ENCODE measurements around the gene SARDH.
"Not testable (repeated sequence)": the region's sequence is repeated elsewhere in the genome, so short reads cannot be mapped to it uniquely, and the experiment has no call there.

The SARDH gene

DNA sequence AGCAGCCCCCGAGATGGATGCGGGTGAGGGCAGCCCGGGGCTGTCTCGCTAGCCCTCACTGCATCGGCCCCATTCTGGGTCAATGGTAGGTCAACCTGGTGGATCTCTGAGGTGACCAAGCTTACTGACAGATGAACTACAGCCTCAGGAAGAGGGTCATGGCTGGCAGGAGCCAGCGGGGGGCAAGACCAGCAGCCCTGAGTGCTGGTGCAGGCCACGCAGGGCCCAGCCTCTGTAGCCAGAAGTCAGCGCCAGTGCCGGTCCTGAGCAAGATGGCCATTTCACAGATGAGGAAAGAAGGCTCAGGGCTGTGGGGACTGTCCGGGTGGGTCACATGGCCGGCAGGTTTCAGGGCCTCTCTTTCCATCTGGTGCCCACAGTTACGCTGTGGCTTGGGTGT lies 107.0 kb downstream of the SARDH start:
- no peak for DNase-seq (ENCODE audit: low read depth)

DNA sequence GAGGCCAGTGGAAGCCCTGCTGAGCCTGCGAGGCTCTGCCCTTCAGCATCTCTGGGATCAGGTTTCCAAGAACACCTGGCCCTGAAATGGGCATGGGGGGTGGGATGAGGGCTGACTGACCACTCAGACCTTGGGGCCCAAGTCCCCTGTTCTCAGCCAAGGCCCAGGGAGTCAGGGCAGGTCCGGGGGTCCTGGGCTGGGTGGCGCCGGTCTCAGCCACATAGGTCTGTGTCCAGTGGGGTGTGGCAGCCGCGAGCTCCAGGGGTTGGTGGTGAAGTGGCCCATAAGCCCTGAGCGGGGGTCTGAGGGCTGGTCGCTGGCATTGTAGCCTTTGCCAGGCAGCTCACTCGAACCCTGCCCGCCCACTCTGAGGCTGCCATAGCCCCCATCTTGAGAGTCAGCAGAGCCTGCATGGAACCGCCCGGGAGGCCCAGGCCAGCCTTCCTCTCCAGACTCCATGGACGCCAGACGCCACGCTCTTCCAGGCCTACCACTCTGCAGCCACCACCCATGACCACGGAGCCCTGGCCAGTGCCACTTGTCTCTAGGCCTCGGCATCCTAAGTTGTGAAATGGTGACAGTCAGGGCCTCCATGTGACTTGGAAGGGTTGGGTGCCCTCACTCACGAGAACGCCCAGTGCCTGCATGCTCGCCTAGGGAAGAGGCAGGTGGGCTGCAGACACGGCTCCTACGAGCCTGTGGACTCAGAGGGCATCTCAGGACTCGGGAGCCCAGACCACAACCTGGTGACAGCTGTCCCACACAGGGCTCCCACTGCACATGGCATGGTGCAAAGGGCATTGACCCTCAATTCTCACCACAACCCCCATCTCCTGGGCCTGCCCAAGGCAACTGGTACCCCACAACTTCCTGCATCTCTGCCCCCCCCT lies 108.7 kb downstream of the SARDH start:
- DNase-seq (ENCODE audit: low read depth): no peak

DNA sequence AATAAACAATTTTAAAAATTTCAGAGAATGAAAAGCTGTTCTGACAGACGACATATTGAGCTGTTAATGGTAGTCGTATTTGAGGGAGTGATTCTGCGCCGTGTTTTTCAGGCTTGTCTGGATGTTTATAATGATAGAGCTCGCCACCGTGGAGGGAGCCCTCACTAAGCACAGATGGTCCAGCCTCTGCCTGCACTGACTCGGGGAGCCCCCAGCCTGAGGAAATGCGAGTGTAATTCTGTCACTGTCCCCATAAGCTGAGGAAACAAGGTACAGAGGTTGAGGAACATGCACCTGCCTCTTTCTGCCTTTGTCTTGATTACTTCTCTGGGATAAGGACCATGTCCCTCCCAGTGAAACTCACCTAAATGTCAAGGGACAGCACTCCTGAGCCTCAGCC lies 109.4 kb downstream of the SARDH start:
- no peak for DNase-seq (ENCODE audit: low read depth)

DNA sequence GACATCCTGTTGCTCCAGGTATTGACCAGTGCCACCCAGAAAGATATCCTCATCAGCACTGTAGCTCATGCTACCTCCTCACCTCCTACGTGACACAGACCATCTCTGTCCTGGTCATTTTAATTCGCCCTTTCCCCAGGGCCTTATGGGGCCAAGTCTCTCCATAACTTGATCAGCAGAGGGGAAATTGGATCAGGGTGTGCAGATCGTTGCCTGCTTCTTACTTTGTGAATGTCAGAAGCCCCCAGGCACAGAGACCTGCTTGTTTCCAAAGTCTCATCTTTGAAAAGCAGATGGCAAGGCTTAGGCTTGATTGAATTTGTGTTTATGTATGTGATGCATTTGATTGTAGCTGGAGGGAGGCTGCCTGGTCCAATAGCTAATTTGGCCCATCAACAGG lies 110.8 kb downstream of the SARDH start:
- DNase-seq (ENCODE audit: low read depth): no peak

DNA sequence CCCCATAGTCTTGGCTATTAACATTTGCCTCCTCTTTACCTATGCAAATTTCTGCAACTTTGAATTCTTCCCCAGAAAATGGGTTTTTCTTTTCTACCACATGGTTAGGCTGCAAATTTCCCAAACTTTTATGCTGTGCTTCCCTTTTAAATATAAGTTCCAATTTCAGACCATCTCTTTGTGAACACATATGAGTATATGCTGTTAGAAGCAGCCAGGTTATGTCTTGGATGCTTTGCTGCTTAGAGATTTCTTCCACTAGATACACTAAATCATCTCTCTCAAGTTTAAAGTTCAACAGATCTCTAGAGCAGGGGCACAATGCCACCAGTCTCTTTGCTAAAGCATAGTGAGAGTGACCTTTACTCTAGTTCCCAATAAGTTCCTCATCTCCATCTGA lies 112.1 kb downstream of the SARDH start:
- not testable (repeated sequence) for DNase-seq (ENCODE audit: low read depth)

DNA sequence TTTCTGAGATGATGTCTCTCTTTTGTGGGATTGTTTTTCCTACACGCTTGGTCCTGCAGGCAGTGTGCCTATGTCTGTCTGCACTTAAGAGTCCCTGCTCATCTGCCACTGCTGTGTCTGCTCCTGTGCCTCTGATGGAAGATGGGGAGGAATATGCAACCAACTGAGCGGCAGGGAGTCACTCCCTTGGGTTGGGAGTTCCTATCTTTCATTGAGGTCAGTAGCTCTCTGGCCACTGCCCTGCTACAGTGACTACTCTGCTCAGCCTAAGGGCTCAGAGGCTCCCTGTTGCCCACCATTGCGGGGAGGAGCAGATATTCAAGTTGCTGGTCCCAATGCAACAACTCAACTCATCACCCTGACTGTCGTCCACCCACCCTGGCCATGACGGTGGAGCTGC lies 115.6 kb downstream of the SARDH start:
- no peak for DNase-seq (ENCODE audit: low read depth)

DNA sequence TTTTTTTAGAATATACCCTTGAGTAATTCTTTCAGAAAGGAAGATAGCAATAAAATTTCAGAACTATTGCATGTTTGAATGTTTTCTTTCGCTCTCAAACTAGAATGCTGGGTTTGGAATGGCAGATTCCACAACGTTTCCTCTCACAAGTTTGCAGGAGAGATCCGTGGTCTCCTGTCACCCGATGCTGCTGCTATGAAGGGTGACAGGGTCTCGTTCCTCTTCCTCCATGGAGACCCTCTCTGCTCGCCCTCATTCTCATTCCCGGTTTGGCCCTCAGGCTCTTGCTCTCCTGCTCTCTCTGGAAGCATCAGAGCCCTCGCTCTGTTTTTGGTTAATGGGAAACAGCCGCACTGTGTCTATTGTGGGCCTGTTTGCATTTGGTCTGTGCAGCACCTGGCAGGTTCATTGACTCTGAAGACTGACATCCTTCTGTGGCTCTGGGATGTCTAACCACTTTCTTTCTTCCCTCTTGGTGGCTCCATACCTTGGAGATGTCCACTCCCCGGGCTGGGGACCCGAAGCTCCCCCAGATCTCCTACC lies 116.4 kb downstream of the SARDH start:
- no peak for DNase-seq (ENCODE audit: low read depth)

DNA sequence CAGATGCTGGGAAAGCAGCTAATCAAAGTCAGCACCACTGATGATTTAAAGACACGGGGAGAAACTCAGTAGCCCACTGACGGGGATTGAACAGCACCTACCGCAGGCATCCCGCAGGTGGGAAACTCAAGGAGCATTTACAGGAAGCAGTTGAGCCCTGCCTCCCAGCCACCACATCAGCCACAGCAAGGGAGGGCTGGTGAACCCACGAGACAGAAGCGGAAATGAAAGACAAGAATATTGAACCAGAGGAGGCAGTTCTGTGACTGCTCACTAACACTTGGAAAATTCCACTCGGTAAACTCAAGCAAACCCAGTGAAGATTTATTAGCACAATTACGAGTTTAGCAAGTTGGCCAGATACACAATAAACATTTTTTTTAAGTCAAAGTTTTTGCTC lies 118.4 kb downstream of the SARDH start:
- DNase-seq (ENCODE audit: low read depth): peak; percentile 23

DNA sequence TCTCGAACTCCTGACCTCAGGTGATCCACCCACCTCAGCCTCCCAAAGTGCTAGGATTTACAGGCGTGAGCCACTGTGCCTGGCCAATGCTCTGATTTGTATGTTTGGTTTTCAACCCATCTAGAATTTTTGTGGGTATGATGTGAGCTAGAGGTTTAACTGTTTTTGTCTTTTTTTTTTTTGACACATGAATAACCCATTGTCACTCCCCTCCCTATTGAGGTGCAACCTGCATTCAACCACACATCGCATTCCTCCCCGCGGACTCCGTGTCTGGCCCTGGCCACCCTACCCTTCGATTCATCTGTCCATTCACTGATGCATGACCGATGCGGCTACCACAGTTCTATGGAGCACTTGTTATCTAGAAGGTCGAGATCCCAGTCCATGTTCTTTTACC lies 119.4 kb downstream of the SARDH start:
- no peak for DNase-seq (ENCODE audit: low read depth)

DNA sequence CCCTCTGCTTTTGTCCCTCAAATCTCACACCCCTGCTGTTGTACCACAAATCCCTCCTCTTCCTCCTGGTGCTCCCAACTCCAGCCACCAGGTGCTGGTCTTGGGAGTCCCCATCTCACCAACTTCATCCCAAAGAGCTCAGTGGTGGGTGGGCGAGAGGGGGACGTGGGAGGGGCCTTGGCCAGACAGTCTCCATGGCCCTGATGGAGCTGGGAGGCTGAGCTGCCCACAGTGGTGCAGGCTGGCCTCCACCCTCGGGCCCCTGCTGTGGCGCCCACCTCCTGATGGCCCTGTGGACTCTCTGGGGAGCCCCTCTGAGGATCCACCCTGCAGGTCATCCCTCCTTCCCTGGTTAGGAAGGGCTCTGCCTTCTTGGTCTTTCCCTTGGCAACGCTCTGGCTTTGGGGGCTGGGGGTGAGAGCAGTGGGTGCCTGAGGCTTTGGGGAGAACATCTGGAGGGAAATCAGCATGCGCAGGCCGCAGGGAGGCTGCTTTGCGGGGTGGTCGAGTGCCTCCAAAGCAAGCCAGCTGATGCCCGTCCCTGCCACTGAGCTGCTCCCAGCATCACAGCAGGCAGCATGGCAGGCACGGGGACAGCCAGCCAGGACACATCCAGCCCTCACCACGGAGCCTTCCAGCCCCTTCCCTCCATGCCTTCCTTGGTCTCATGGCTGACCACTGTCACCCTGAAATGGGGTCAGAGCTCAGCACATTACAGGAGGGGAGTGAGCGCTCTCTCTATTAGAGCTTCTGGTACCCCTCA lies 121.3 kb downstream of the SARDH start:
- no peak for DNase-seq (ENCODE audit: low read depth)

DNA sequence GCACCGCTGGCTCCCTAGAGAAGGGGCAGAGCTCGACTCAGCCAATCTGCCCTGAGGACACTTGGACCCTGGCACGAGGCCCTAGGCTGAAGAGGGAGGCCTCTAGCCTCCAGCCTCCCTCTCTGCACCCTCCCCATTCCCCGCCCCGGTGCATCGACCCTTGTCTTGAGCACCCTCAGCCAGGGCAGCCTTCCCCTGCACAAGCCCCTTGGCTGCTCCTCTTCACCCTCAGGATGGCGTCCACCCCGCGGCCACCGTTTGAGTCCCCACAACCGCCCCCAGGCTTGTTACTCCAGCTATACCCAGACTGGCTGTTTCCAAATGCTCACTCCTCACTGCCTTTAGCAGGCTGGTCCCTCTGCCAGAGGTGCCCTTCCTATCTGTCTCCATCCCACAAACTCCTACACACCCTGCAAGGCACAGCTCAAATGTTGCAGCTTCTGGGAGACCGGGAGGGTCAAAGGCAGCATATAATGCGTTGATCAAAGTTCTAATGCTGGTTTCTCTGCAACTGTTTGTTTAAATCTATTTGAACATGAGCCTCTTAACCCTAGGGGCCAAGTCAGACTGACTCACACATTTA lies 122.5 kb downstream of the SARDH start:
- DNase-seq (ENCODE audit: low read depth): no peak

DNA sequence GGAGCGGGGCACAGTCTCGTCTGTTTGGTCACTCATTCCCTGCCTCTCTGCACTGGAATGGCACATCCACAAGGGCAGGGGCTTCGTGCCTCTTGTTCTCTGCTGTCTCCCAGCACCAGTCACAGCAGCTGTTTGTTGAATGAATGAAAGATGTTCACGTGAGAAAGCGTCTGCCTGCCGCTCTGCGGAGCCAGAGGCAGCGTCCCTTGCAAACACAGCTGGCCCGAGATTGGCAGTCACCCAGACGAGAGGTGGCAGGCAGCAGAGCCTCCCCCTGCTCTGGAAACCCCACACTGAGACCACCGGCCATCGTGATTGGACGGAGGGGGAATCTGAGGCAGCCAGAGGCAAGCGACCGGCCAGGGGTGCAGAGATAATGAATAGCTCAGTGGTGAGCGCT lies 123.0 kb downstream of the SARDH start:
- DNase-seq (ENCODE audit: low read depth): no peak

DNA sequence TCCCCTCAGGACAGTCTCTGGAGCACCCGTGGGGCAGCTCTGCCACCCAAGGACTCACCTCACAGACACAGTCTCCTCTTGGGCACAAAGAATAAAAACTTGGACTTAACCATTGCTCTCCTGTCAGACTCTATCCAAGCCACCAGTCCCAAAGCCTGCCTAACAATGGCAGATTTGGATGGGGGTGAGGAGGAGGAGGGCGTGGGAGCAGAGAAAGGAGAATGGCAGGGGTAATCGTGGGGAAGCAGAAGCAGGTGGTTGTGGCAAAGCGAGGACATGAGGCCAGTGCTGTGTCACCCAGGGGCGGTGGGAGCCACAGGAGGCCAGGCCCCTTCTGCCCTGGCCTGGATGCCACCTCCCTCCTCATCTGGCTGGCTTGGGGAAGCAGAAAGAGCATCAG lies 123.5 kb downstream of the SARDH start:
- no peak for DNase-seq (ENCODE audit: low read depth)

DNA sequence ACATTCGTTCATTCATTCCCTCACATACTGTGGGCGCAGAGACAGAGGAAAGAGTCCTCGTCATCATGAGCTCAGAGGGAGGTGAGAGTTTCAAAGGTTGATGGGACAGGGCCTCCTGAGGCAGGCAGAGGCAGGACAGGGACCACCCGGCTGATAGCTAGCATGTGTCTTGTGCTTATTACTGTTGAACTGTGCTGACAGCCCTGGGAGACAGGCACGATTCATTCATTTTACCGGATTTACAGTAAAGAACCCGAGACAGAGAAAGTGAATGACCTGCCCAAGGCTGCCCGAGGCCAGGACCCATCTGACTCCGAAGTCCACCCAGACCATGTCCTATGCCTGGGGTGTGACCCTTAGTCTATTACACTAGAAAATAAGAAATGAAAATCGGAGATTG lies 124.1 kb downstream of the SARDH start:
- DNase-seq (ENCODE audit: low read depth): no peak
